HG02759 (cell line): Measurements from ENCODE around the gene SORD.
A peak's percentile ranks its signal among the peaks of the same experiment; 100 is the strongest.
"Not testable (repeated sequence)": the region's sequence is repeated elsewhere in the genome, so short reads cannot be mapped to it uniquely, and the experiment has no call there.

ENCODE experiments used
- ATAC-seq: cut with Tn5 transposase; IDR thresholded peaks from one replicate; pipeline ENCODE4 v1.9.1; 2021; ENCODE audit warnings: mild to moderate bottlenecking, moderate library complexity; ENCODE audit not compliant: unreplicated experiment

The SORD gene

DNA sequence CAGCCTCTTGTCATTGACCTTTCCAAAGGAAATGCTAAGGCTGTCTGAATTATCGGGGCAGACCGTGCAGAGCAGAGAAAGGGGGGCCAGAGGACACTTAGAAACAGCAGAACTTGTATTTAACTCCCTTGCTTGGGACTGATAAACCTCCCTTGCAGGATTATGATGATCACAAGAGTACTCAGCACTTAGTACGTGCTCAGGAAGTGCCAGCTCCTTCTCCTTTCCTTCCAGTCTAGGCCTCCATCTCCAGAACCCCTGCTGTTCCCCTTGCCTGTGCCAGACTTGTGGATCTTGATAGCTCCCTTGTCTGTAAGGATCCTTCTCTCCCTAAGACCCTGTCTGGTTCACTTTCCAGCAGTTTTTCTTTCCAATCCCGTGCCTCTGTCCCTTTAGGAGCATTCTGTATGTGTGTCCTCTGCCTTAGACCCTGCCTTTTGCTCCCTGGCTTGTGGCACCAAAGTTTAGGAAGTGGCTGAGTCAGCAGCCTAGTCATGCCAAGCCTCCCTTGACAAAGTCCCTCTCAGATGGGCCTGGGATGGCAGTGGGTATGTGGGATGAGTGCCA is 747 bp downstream of the SORD start:
- no peak for ATAC-seq

GRCh38 chr15:45024649-45025048 is 1.7 kb downstream of the SORD start:
- not testable (repeated sequence) for ATAC-seq

DNA sequence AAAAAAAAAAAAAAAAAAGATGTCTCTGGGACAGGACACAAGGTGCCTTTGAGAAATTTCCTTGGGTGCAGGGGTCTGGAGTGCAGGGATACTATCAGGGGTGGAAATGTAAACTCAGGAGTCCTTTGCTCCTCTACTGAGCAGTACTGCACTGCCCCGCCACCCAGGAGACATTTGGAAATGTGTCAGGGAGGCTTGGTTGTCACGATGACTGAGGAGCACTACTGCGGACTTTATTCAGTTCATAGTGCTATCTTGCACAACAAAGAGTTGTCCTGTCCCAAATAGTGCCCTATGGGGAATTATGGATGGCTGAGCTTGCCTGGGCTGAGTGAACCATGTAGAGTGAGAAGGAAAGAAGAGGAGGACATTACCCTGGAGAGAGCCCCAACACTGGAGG is 2.6 kb downstream of the SORD start:
- not testable (repeated sequence) for ATAC-seq

GRCh38 chr15:45026651-45027190 is 3.7 kb downstream of the SORD start:
- no peak for ATAC-seq

- no peak for ATAC-seq
Observed at GRCh38 chr15:45027220-45027619, 4.2 kb downstream of the SORD start.

GRCh38 chr15:45030743-45031142 is 7.7 kb downstream of the SORD start:
- peak; percentile 43 for ATAC-seq

- ATAC-seq, result not testable (repeated sequence)
Observed at GRCh38 chr15:45031522-45032028, 8.6 kb downstream of the SORD start.

- ATAC-seq, result not testable (repeated sequence)
Observed at GRCh38 chr15:45032501-45032900, 9.5 kb downstream of the SORD start.

GRCh38 chr15:45034087-45034486 is 11.1 kb downstream of the SORD start:
- not testable (repeated sequence) for ATAC-seq

GRCh38 chr15:45034600-45035375 is 11.8 kb downstream of the SORD start:
- not testable (repeated sequence) for ATAC-seq

DNA sequence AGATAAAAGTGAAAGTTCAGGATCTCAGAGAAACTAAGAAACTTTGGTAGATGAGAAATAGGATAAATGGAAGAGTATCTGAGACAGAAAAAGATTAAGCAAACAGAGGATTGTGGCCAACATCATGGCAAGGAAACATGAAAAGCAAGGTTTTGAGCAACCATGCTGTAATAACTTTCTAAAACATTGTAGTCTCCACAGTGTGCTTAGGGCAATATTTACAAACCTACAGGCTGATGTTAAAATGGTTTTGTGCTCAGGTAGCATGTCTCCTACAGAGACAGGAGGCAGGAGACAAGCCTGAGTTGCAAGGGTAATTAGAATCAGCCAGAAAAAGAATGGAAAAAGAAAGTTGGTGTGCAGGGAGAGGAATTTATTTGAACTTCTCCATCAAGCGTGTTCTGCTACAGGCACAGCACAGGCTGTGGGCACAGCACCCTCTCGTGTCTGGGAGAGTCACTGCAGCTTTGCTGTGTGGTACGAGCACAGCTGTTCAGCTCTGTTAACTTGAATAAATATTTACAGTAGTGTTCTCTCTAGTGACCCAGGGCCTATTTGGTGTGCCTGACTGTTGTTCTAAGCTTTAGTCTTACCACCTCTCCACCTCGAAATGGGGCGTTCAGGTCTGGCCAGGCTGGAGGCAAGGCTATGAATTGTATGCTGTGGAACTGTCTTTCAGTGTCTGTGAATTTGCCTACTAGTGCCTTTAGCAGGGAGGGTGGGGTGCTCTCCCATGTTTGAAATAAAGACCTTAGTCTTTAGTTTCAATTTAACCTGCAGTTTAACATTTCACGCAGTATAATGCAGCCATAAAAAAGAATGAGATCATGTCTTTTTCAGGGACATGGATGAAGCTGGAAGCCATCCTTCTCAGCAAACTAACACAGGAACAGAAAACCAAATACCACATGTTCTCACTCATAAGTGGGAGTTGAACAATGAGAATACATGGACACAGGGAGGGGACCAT is 14.1 kb downstream of the SORD start:
- ATAC-seq, result peak; percentile 93

- ATAC-seq, result no peak
Observed at GRCh38 chr15:45037936-45038335, 14.9 kb downstream of the SORD start.

DNA sequence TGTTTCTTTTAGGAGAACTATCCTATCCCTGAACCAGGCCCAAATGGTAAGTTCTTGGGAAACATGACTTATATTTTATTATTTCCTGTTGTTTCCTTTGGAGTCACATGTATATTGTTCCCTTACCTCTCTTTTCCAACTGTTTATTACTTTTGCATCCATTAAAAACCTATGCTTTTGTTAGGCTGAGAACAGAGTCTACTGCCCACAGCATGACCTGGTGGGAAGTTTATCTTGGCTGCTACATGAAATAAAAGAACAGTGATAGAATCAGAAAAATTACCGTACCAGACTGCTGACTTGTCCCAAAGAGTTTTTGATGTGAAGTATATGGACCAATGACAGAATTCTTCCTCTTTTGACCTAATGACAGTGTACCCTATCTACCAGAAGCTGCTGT is 17.4 kb downstream of the SORD start:
- ATAC-seq, result not testable (repeated sequence)

- not testable (repeated sequence) for ATAC-seq
Observed at GRCh38 chr15:45041538-45041937, 18.5 kb downstream of the SORD start.

DNA sequence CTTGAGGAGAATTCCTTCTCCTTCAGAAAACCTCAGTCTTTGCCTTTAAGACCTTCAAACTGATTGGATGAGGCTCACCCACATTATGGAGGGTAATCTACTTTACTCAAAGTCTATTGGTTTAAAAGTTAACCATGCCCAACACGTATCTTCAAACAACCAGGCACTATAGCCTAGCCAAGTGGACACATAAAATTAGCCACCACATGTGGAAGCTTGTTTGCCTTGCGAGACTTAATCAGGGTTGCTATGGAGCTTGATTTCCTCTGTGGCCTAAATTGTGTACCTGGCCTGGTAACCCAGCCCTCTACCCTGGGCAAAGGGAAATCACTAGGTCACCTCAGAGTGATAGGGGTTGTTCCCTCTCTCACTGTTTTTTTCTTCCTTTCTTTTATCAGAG is 19.9 kb downstream of the SORD start:
- ATAC-seq, result not testable (repeated sequence)

- ATAC-seq, result not testable (repeated sequence)
Observed at GRCh38 chr15:45044270-45044669, 21.3 kb downstream of the SORD start.

DNA sequence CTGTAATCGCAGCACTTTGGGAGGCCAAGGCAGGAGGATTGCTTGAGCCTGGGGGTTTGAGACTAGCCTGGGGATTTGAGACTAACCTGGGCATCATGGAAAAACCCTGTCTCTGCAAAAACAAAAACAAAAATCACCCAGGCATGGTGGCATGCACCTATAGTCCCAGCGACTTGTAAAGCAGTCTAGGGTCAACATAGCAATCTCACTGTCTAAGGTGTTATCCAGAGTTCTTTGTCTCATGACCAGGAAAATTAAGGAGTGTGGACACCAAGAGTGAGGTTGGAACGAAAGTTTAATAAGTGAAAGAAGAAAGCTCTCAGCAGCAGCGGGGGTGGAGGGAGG is 25.4 kb downstream of the SORD start:
- peak; percentile 5 for ATAC-seq

- ATAC-seq, result peak; percentile 52
Observed at GRCh38 chr15:45048794-45049631, 26.0 kb downstream of the SORD start.

DNA sequence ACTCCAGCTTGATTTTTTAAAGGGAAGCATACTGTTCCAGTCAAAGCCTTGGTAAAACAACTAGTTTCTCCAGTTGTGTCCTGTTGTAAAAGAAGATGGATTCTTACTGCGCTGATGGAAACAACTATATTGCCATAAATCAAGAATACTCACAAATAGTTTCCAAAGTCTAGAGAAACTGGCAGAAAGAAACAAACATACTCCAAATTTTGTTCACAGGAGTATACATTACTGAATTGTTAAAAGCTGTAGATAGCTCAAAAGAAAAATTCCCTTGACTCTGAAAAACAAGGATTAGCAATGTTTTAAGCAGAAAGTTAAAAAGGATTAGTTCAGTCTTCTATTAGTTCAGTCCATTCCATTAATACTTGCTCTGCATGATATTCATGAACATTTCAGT is 27.6 kb downstream of the SORD start:
- ATAC-seq, result no peak

DNA sequence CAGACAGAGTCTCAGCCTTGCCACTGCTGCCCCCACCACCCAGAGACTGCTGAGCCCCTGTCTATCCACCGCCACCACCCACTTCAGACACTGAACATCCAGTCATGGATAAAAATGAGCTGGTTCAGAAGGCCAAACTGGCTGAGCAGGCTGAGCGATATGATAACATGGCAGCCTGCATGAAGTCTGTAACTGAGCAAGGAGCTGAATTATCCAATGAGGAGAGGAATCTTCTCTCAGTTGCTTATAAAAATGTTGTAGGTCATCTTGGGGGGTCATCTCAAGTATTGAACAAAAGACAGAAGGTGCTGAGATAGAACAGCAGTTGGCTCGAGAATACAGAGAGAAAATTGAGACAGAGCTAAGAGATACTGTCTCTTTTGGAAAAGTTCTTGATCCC is 29.7 kb downstream of the SORD start:
- not testable (repeated sequence) for ATAC-seq
